NCI-H226 (cell line): ENCODE results near the gene RHOT2.

Experiments
- DNase-seq: peaks from one replicate; pipeline ENCODE4 v3.0.0-alpha.2; 2015

Gene RHOT2

DNA sequence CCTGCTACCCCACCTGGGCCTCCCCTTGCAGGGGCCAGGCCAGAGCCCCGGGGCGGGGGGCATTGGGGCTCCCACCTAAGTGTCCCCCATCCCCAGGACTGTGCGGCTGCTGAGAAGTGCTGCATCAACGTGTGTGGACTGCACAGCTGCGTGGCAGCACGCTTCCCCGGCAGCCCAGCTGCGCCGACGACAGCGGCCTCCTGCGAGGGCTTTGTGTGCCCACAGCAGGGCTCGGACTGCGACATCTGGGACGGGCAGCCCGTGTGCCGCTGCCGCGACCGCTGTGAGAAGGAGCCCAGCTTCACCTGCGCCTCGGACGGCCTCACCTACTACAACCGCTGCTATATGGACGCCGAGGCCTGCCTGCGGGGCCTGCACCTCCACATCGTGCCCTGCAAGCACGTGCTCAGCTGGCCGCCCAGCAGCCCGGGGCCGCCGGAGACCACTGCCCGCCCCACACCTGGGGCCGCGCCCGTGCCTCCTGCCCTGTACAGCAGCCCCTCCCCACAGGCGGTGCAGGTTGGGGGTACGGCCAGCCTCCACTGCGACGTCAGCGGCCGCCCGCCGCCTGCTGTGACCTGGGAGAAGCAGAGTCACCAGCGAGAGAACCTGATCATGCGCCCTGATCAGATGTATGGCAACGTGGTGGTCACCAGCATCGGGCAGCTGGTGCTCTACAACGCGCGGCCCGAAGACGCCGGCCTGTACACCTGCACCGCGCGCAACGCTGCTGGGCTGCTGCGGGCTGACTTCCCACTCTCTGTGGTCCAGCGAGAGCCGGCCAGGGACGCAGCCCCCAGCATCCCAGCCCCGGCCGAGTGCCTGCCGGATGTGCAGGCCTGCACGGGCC lies 35.2 kb upstream of the RHOT2 start:
- DNase-seq: no peak

DNA sequence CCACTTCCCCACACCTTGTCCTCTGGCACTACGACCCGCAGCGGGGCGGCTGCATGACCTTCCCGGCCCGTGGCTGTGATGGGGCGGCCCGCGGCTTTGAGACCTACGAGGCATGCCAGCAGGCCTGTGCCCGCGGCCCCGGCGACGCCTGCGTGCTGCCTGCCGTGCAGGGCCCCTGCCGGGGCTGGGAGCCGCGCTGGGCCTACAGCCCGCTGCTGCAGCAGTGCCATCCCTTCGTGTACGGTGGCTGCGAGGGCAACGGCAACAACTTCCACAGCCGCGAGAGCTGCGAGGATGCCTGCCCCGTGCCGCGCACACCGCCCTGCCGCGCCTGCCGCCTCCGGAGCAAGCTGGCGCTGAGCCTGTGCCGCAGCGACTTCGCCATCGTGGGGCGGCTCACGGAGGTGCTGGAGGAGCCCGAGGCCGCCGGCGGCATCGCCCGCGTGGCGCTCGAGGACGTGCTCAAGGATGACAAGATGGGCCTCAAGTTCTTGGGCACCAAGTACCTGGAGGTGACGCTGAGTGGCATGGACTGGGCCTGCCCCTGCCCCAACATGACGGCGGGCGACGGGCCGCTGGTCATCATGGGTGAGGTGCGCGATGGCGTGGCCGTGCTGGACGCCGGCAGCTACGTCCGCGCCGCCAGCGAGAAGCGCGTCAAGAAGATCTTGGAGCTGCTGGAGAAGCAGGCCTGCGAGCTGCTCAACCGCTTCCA lies 34.4 kb upstream of the RHOT2 start:
- DNase-seq: no peak

DNA sequence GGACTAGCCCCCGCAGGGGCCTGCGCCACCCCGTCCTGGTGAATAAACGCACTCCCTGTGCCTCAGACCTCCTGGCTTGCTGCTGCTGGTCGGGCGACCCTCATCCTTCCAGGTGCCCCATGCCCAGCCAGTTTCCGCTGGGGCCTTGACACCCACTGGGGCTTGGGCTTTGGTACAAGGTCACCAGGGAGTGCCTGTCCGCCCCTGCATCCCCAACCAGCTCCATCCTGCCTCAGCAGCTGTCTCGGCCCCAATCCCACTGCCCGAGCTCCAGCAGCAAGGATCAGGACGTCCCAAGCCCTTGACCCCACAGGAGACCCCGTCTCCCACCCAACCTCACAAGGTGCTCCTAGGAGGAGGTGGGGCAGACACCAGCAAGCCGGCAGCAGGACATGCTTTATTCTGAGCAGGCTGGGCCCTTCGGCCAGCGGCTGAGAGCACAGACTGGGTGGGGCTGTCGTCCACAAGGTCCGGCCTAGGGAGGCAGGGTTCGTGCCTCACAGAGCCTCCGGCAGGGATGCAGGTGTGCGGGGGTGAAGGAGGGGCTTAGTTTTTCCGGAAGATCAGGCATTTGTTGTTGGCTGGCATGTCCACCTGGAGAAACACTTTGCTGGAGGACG lies 33.8 kb upstream of the RHOT2 start:
- DNase-seq: no peak

DNA sequence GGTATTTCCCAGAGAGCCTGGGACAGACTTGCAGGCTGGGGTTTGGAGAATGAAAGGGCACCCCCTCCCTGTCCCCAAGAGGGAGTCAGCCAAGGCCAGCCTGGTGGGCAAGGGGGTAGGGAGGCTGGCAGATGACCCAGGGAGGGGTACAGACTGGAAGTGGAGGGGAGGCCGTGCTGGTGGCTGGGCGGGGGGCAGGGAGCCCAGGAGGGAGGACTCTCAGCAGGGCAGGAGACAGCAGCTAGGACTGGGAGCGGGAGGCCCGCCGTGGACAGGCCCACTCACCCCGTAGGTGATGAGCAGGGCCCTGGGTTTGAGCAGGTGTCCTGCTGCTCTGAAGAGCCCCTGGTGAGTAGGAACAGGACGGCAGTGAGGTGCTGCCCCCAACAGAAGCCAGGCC lies 32.9 kb upstream of the RHOT2 start:
- DNase-seq: no peak

DNA sequence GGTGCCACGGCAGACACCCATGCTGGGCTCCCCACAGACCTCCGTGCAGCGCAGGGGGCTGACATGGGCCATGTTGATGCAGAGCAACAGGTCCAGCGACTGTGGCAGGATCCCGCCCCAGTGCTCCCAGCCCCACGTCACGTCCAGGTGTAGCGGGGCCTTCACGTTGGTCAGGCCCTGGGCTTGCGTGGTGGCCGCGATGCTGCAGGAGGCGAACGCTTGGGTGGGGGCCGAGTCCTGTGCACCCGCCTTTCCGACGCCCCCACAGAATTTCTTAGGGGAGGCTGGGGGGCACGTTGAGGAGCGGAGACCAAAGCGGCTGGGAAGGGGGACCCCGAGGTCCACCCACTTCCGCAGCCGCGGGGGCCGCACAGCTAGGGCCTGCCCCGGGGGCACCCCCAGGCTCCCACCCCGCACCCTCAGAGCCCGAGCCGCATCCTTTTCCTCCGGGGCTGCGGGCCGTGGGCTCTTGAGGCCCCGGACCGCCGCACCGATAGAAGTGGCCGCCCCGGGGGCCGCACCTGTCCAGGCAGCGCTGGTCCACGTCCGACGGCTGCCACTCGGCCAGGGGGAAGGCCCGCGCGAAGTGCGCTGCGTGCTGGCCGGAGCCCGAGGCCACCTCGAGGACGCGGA lies 32.2 kb upstream of the RHOT2 start:
- no peak for DNase-seq

DNA sequence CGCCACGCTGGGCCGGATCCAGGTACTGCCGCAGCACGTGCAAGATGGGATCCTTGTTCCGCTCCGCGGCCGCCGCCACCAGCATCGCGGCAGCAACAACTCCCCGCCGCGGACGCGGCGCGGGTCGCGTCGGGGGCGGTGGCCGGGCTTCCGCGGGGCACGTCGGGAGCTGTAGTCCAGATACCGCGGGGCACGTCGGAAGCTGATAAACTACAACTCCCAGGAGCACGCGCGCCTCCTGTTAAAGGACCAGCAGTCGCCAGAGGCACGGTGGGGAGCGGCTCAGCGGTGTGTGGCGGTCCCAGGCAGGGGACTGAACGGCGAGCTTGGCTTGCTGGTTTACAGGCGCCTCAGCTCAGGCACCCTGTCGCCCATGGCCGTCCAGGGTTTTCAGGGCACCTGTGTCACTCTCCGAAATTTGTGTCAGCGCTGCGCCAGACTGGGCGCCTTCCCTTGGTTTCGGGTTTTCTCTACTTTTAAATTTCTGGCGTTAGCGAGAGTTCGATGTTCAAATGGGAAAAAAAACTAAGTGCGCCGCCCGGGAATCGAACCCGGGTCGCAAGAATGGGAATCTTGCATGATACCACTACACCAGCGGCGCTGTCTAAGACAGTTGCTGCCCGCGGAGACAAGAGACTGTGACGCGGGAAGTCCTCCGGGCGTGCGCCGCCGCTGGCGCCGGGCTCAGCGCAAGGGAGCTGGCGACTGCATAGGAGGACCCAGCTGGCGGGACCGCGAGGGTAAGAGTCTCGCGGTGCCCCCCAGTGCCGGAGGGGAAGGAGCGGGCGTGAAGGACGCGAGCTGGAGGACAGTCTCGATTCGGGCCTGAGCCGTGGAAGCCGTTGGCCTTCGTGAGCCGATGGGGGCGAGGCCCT lies 31.5 kb upstream of the RHOT2 start, which contains the start of gene METTL26:
TSS of gene METTL26 (minus strand) at position 100 of the 875 bp plus-strand sequence. CDS start at position 85, 15 bp downstream.
- peak; percentile 82 for DNase-seq

DNA sequence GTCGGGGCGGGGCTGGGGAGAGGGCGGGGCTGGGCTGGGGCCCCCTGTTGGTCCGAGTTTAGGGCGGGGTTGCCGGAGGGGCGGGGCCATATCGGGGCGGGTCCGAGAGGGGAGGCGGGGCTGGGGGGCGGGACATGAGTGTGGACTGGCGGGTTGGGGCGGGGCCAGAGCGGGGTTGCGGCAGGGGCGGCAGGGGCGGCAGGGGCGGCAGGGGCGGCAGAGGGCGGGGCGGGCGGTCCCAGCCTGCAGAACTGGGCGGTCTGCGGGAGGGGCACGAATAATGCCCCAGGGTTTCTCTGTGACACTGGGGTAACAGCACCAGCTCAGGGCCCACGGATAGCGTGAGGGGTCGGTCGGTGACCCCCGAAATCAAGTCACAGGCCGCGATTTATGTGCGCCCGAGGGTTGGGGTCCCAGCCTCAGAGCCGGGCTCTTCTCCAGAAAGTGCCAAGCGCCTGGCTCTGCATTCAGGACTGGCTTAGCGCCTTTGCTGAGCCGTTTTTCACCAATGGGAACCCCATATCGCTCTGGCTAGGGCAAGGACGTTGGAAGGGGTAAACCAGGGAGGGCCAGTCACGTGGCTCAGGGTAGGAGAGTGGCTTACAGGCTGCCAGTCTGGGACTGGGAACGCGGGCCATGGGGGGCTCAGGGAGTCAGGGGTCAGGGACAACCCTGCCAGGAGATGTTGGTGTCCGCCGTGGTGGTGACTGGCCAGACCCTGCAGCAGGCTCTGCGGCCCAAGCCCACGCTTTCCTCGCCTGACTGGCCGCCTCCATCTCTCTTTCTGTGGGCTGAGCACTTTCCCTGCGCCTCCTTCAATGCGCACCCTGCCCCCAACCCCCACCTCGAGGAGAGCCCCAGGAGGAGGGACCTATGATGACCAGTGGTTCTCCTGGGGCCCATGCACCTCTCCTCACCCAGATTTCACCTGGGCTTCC lies 30.6 kb upstream of the RHOT2 start:
- no peak for DNase-seq

DNA sequence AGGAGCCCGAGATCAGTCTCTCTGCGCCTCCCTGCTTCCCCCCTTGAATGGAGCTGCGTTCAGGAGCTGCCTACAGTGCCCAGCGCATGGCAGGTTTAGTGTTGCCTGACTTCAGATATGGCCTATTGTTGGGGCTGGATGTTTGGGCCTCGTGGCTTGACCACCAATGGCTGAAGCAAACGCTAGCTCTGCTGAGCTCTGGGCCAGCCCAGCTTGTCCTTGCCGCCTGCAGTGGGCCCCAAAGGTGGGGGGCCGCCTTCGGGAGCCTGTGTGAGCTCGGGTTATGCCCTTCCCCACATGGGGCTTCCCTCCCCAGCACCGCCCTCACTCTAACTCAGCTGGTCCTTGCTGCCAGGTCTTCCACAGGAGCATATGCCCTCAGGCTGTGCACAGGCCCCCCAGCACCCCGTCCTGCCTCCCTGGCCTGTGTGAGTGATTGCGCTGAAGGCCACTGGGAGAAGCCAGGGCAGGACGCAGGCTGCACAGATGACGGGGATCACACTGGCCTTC lies 29.8 kb upstream of the RHOT2 start:
- no peak for DNase-seq

DNA sequence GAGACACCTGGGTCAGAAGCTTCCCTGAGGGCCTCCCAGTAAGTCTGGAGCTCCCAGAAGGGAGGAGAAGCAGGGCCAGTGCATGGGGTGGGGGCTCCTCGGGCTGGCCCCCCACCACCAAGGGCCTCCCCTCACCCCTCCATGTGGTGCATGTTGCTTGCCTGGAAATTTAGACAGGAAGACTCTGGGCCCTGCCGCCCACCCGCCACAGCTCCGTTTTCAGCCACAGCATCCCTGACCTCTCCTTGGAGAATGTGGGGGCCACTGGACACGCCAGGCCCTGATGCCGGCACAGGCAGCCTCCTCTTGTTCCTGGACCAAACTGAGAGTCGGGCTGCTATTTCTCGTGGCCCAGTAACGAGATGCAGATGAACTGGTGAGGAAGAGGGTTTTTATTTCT lies 29.1 kb upstream of the RHOT2 start:
- DNase-seq: no peak

DNA sequence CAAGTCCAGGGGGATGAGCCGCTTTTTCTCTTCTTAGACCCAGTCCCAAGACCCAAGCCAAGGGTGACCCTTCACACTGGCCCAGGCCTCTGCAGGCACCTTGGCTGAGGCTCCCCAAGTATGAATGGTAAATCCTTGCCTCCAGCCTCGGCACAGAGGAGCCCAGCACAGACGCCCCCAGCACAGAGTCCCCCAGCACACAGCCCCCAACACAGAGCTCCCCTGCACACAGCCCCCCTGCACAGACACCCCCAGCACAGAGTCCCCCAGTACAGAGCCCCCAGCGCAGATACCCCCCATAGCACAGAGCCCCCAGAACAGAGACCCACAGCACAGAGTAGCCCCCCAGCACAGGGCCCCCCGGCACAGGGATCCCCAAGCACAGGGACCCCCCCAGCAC lies 27.3 kb upstream of the RHOT2 start:
- no peak for DNase-seq

DNA sequence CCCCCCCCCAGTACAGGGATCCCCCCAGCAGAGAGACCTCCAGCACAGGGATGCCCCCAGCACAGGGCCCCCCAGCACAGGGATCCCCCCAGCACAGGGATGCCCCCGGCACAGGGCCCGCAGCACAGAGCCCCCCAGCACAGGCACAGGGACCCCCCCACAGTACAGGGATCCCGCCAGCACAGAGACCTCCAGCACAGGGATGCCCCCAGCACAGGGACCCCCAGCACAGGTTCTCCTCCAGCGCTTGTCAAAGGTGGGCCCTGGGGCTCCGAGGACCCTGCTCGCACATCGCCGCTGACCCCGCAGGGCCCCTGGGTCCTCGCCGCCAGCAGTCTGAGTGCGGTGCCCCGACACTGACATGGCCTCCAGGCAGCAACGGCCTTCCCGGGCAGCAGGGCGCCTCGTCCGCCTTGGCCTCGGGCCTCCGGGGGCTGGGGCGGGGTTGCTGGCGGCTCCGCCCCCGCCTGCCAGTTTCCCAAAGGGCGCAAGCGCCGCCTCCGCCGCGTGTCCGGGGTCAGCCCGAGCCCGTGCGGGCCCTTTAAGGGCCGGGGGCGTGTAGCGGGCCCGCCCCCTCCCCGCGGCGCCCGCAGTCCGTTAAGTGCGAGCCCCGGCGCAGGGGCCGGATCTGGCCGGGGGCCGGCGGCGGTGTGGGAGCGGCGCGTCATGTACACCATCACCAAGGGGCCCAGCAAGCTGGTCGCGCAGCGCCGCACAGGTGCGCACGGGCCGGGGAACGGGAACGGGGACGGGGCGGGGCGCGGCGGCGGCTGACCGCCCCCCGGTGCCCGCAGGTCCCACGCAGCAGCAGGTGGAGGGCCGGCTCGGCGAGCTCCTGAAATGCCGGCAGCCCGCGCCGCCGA lies 26.4 kb upstream of the RHOT2 start, which contains the start of gene MCRIP2:
TSS of gene MCRIP2 (plus strand) at position 503 of the 863 bp plus-strand sequence. CDS start at position 667, 164 bp downstream.
- peak; percentile 76 for DNase-seq

DNA sequence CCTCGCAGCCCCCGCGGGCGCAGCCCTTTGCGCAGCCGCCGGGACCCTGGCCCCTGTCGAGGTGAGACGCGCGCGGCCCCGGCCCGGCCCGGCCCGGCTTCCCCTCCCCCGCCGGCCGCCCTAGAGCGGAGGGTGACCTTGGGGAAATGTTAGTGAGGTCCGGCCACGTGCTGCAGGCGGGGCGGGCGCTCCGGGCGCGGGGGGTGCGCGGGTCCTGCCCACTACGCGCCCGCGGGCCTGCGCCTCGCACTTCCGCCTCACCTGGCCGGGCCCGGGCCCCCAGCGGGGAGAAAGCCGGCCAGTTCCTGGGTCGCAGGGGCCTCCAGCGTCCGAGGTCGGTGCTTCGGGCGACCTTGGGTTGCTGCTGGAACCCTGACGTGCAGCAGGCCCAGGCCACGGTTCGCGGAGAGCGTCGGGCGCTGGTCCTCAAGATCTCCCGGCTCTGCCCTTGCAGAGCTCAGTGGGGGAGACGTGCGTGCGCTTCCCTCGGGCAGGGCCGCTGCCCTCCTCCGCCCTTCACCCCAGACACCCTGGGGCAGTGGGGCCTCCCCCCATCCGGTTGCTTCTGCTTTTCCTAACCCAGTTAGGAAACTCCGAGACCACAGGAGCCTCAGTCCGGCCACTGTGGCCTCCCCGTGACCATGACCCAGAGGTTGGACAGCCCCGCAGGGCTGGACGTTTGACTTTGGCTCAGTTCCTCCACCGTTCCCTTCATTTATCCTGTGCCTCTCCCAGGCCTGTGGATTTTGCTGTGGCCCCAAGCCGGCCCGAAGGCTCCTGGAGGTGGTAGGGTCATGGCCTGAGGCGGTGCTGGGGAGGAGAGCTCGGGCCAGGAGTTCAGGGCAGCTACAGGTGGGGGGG lies 25.5 kb upstream of the RHOT2 start:
- DNase-seq: peak; percentile 7

DNA sequence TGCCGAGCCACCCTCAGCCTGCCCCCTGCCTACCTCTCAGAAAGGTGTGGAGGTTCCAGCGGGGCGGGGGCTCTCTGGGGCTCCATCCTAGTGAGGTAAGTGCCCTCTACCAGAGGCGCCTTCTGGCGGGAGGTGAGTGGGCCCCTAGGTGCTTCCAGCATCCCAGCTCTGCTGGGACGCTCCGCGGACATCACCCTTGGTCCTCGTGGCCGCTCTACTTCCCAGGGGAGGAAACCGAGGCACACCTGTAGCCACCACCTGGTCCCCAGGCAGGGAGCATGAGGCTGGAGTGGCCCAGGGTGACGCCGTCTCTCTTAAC lies 24.9 kb upstream of the RHOT2 start:
- no peak for DNase-seq

DNA sequence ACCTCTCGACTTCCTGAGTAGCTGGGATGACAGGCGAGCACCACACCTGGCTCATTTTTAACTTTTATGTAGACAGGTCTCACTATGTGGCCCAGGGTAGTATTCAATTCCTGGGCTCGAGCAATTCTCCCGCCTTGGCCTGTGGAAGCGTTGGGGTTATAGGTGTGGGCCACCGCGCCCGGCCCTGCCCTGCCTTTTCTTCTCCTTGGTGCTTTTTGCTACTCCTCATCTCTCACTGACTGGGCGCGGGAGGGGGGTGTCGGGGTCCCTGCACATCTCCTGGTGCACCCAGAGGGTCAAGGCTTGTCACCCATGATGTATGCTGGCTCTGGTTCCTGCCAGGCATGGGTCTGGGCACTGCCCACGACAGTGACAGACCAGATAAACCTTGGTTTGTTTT lies 23.4 kb upstream of the RHOT2 start:
- DNase-seq: no peak

DNA sequence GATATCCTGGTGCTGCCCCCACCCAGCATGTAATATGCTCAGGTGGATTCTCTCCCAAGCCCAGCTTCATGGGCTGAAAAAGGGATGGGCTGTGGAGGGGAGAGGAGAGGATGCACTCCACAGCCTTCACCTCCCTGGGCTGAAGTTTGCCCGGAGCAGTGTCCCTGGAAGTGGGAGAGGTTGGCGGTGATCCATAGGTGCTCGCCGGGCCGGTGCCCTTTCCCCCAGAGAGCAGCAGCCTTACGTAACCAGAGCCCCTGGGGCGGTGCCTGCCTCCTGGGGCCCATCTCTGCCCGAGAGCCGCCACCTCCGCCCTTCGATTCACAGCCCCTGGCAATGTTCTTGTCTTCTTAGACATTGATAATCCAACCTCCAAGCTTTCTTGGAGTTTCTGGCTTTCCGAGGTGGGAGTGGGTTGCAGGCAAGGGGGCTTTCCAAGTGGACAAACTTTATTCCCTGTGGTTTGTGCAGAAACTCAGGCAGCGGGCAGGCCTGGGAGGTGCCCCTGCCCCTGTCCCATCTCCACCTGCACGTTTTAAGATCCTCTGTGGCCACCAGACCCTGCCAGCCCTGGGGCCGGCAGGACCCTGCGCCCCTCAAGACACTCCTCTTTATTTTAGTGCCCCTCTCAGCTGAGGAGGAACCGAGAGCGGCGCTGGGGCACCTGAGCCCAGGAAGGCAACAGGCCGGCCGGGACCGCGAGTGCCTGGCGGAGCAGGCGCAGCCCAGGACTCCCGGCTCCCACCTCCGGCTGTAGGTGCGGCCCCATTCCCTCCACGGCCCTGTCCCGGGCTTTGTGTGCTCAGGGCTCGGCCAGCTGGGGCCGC lies 21.9 kb upstream of the RHOT2 start:
- no peak for DNase-seq

DNA sequence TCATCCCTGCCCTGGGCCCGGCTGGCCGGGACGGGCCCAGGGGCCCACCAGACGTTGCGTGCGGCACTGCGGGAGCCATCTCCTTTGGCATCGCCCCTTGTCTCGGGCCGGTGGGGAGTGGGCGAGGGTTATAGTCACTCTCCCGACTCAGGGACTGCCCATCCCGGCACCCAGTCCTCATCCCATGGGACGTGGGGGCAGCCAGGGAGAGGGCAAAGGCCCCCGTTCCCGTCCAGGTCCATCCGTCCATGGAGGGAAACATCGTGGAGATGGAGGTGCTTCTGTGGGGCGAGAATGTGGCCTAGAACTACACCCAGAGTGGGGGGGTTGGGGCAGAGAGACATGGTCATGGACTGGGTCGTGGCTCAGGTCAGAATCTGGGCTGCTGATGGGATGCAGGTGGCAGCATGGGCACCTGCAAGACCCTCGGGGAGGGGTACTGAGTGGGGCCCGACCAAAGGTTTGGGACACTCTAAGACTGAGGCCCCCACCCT lies 21.2 kb upstream of the RHOT2 start:
- DNase-seq: no peak

DNA sequence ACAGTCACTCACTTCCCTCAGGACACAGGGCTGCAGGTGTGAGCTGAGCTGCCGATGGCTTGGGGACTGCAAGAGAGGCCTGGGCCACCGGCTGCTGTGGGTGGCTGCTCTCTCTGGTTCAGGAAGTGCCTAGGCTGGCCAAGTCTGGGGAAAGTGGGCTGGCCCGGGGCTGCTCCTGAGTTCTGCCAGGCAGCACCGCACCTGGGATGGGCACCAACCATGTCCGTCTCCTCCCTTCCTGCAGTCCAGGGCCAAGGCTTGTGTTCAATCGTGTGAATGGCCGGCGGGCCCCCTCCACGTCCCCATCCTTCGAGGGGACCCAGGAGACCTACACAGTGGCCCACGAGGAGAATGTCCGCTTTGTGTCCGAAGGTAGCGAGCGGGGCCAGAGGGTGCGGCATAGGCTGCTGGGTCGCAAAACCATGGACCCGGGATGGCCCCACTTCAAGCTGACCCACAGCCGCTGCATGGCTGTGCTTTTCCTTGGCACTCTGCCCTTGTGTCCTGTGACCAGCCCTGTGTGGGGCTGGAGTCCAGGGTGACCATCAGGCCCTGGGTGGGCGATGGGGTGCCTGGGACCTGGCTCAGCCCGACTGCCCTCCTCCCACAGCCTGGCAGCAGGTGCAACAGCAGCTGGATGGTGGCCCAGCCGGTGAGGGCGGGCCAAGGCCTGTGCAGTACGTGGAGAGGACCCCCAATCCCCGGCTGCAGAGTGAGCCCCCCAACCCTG lies 20.6 kb upstream of the RHOT2 start:
- DNase-seq: no peak
